Measurements from ENCODE around the gene RABL3.

- TF ChIP-seq CTCF (IDR thresholded peaks at IDR 0.05), result no peak
- TF ChIP-seq EZH2phosphoT487 (IDR thresholded peaks at IDR 0.05), result no peak
These were observed 100.5 kb downstream of the RABL3 start for GRCh38 chr3:120641696-120642246.

Measured in neural progenitor cell (in vitro differentiated cells).